Panc1 (cell line): ENCODE data around the gene SKAP1. TPM values are rescaled to one million over a fixed set of nuclear protein-coding genes. Genes with fewer than 3 reads are reported as not detected.

Experiments
- ATAC-seq: fragments of 200-7000 bp; cut with Tn5 transposase; 2 replicates; pipeline ENCODE4 v1.9.1; 2020; ENCODE audit warnings: mild to moderate bottlenecking, moderate library complexity
- BruUV-seq: library from RNA; stranded (reverse); fragments of 400-500 nt; replicated peaks from 2 replicates; lab custom pipeline; 2021; lab: Mats Ljungman, UMichigan
- CTCF ChIA-PET: fragments of 300-600 bp; sonication (Branson Sonifier 250); formaldehyde crosslinking; loops from one replicate; lab custom pipeline; 2022; ENCODE audit warnings: antibody characterized with exemption; lab: Charles Lee
- POLR2A ChIA-PET: fragments of 300-600 bp; sonication (Branson Sonifier 250); formaldehyde crosslinking; loops from one replicate; lab custom pipeline; 2022; ENCODE audit warnings: antibody characterized with exemption; lab: Charles Lee
- DNase-seq: peaks from one replicate; pipeline ENCODE4 v3.0.0-alpha.2; 2010; ENCODE audit warnings: low read depth, low spot score
- H3K27ac ChIP-seq: 2 replicates; pipeline ENCODE4 v1.5.1; 2011; ENCODE audit warnings: mild to moderate bottlenecking, low read length, inconsistent platforms
- H3K27me3 ChIP-seq: fragments of 200-500 bp; sonication (Bioruptor generic); 2 replicates; pipeline ENCODE4 v1.6.0; 2014; ENCODE audit warnings: low read length, inconsistent platforms; ENCODE audit not compliant: control insufficient read depth, insufficient read depth
- H3K36me3 ChIP-seq: fragments of 200-500 bp; sonication (Bioruptor generic); 2 replicates; pipeline ENCODE4 v1.5.1; 2014; ENCODE audit warnings: inconsistent platforms, mild to moderate bottlenecking, low read length, moderate library complexity; ENCODE audit not compliant: control insufficient read depth, insufficient read depth
- H3K4me1 ChIP-seq: 2 replicates; pipeline ENCODE4 v1.5.1; 2011; ENCODE audit warnings: inconsistent platforms, mild to moderate bottlenecking, low read length, moderate library complexity; ENCODE audit not compliant: control insufficient read depth, insufficient read depth
- H3K4me3 ChIP-seq, 2 experiments: 2 replicates each; pipeline ENCODE4 v1.5.1; 2011 to 2012; ENCODE audit warnings: low read depth in 2 of 2, low read length in 2 of 2, mild to moderate bottlenecking in 2 of 2, inconsistent platforms in 1 of 2, moderate library complexity in 1 of 2
- H3K9me3 ChIP-seq: fragments of 200-500 bp; sonication (Bioruptor generic); 2 replicates; pipeline ENCODE4 v1.5.1; 2014; ENCODE audit warnings: low read depth, mild to moderate bottlenecking, inconsistent platforms, low read length, moderate library complexity; ENCODE audit not compliant: control insufficient read depth, insufficient read depth
- POLR2AphosphoS5 ChIP-seq: IDR thresholded peaks from 2 replicates; pipeline ENCODE4 v1.6.1; 2012; ENCODE audit warnings: mild to moderate bottlenecking, low read depth, low read length, moderate library complexity
- TCF7L2 ChIP-seq: IDR thresholded peaks from 2 replicates; pipeline ENCODE4 v1.6.1; 2011; ENCODE audit warnings: mild to moderate bottlenecking, low read depth, low read length, inconsistent platforms
- in situ Hi-C: cut with HindIII; loops from 2 replicates; pipeline ENCODE4 v1.10.0; 2016; ENCODE audit warnings: low sequenced_read_pairs, low pct_unique_long_range_greater_than_20kb
- intact Hi-C: fragments of 100-400 bp; cut with micrococcal nuclease; formaldehyde crosslinking; loops from one replicate; pipeline ENCODE4 v1.10.0; 2022; ENCODE audit not compliant: unreplicated experiment
- total RNA-seq: library from RNA; stranded (reverse); gene quantifications from one replicate; pipeline ENCODE4 v1.2.1, GENCODE V29; 2021; ENCODE audit not compliant: unreplicated experiment
- TF ChIP-seq, protein P1 (sequence below): fragments of 450-650 bp; IDR thresholded peaks from 2 replicates; pipeline ENCODE4 v1.5.1; 2017; ENCODE audit warnings: mild to moderate bottlenecking
- TF ChIP-seq, protein P2 (sequence below), 2 experiments: IDR thresholded peaks; 2 replicates each; pipeline ENCODE4 v1.6.1; 2011 to 2012; ENCODE audit warnings: low read depth in 2 of 2, control low read depth in 1 of 2, low read length in 1 of 2, mild to moderate bottlenecking in 1 of 2, moderate library complexity in 1 of 2; ENCODE audit not compliant: insufficient read depth in 1 of 2

SKAP1 gene
- total RNA-seq, 1 experiment from 2014 or later = 0.90 TPM

DNA sequence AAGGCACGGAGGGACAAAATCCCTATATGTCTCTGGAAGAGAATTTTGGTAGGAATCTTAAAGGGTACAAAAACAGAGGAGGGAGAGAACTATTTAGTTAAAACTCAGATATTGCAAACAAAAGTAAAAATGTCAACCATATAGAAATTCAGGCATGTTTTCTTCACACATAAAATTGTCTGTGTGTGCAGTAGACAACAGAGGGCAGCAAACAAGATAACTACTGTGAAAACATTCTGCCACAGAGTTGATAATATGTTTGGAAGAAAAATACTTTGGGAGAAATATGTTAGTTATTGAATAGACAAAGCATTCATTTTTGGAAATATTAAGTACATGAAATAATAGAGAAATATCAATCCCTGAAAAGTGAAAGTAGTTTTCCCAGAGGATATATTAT lies 266.2 kb downstream of the SKAP1 start:
- TF ChIP-seq, protein P1, sequence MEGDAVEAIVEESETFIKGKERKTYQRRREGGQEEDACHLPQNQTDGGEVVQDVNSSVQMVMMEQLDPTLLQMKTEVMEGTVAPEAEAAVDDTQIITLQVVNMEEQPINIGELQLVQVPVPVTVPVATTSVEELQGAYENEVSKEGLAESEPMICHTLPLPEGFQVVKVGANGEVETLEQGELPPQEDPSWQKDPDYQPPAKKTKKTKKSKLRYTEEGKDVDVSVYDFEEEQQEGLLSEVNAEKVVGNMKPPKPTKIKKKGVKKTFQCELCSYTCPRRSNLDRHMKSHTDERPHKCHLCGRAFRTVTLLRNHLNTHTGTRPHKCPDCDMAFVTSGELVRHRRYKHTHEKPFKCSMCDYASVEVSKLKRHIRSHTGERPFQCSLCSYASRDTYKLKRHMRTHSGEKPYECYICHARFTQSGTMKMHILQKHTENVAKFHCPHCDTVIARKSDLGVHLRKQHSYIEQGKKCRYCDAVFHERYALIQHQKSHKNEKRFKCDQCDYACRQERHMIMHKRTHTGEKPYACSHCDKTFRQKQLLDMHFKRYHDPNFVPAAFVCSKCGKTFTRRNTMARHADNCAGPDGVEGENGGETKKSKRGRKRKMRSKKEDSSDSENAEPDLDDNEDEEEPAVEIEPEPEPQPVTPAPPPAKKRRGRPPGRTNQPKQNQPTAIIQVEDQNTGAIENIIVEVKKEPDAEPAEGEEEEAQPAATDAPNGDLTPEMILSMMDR = peak; percentile 34; the same call in 1 of the 2 replicates
- TF ChIP-seq, protein P2, sequence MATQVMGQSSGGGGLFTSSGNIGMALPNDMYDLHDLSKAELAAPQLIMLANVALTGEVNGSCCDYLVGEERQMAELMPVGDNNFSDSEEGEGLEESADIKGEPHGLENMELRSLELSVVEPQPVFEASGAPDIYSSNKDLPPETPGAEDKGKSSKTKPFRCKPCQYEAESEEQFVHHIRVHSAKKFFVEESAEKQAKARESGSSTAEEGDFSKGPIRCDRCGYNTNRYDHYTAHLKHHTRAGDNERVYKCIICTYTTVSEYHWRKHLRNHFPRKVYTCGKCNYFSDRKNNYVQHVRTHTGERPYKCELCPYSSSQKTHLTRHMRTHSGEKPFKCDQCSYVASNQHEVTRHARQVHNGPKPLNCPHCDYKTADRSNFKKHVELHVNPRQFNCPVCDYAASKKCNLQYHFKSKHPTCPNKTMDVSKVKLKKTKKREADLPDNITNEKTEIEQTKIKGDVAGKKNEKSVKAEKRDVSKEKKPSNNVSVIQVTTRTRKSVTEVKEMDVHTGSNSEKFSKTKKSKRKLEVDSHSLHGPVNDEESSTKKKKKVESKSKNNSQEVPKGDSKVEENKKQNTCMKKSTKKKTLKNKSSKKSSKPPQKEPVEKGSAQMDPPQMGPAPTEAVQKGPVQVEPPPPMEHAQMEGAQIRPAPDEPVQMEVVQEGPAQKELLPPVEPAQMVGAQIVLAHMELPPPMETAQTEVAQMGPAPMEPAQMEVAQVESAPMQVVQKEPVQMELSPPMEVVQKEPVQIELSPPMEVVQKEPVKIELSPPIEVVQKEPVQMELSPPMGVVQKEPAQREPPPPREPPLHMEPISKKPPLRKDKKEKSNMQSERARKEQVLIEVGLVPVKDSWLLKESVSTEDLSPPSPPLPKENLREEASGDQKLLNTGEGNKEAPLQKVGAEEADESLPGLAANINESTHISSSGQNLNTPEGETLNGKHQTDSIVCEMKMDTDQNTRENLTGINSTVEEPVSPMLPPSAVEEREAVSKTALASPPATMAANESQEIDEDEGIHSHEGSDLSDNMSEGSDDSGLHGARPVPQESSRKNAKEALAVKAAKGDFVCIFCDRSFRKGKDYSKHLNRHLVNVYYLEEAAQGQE (IDR thresholded peaks at IDR 0.05; ENCODE audit: insufficient read depth in 1 of 2, low read depth in 2 of 2, low read length in 1 of 2) = no peak
- in situ Hi-C loops = no loop called here
- ATAC-seq = no peak
- intact Hi-C loops = no loop called here
- 0 out of 2 replicates have a peak, but pooled peaks cover 2% of the 10 kb centered on the region for H3K27me3 ChIP-seq
- peaks cover 11% of the 10 kb centered on the region for H3K4me1 ChIP-seq
- ChIA-PET CTCF (no interaction called here), POLR2A (no interaction called here)
- H3K9me3 ChIP-seq = no peaks in the 10 kb centered on the region
- no peak overlapping the region for H3K4me3 ChIP-seq
- DNase-seq = no peak
- H3K27ac ChIP-seq = no peak overlapping the region
- no peaks in the 10 kb centered on the region for H3K36me3 ChIP-seq
- BruUV-seq = no TSS peak

DNA sequence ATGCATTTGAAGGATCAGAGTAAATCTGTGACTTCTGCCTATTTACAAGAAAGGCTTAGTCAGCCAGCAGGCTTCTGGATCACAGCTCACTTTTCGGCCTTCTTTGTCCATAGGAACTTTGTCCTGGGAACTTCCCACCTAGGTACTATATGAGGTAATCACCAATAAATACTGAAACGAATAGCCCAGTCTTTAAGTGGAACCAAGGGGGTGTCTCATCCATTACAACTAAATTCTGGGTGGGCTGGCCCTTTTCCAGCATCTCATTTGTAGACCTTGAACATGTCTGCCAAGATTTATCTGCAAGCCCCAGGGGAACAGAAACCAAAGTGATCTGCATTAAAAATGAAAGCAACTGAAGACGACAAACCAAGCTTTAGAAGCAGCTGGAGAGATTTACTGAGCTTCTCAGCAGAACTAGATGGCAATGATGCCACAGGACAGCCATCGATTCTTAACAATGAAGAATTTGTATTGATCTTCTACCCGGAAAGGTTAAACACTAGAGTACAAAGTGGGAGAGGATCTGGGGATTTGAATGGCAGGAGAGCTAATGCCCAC lies 267.0 kb downstream of the SKAP1 start:
- peak; percentile 65 for ATAC-seq
- Histone ChIP-seq H3K4me1 (peaks cover 11% of the 10 kb centered on the region), H3K27me3 (0 out of 2 replicates have a peak, but pooled peaks cover 2% of the 10 kb centered on the region), H3K36me3 (no peaks in the 10 kb centered on the region), H3K4me3 (peak overlapping the region in 1 of 2 experiments; percentile 16; a peak in 1 of 4 replicates), H3K27ac (peak overlapping the region; percentile 36; the same call in 1 of the 2 replicates), H3K9me3 (no peaks in the 10 kb centered on the region)
- CTCF ChIA-PET = interaction anchor here (1.1 kb wide), 1 partner anchor 96 kb away, joined by 3 read pairs; no protein-coding TSS in a partner anchor
- in situ Hi-C loops = no loop called here
- intact Hi-C loops = no loop called here
- no peak for DNase-seq
- BruUV-seq = no TSS peak
- POLR2A ChIA-PET = no interaction called here
- TF ChIP-seq, protein P1 = no peak
- TF ChIP-seq, protein P2 (IDR thresholded peaks at IDR 0.05; ENCODE audit: insufficient read depth in 1 of 2, low read depth in 2 of 2, low read length in 1 of 2) = no peak
- no peak for TF ChIP-seq TCF7L2
- TF ChIP-seq POLR2AphosphoS5 = no peak
